Adipocyte (in vitro differentiated cells): ENCODE data around the gene GAB2.
A peak's percentile ranks its signal among the peaks of the same experiment; 100 is the strongest.
"Not testable (repeated sequence)": the region's sequence is repeated elsewhere in the genome, so short reads cannot be mapped to it uniquely, and the experiment has no call there.

Experiments
- DNase-seq: peaks from one replicate; pipeline ENCODE4 v3.0.0-alpha.2; 2015; ENCODE audit warnings: low read depth
- H3K27me3 ChIP-seq: replicated peaks from 2 replicates; pipeline ENCODE4 v1.7.0; 2013; ENCODE audit warnings: mild to moderate bottlenecking, low read length, moderate library complexity; ENCODE audit not compliant: control insufficient read depth, insufficient read depth
- H3K36me3 ChIP-seq: 2 replicates; pipeline ENCODE4 v1.7.0; 2013; ENCODE audit warnings: low read length, mild to moderate bottlenecking, moderate library complexity; ENCODE audit not compliant: control insufficient read depth, insufficient read depth, severe bottlenecking
- H3K4me1 ChIP-seq: 2 replicates; pipeline ENCODE4 v1.7.0; 2013; ENCODE audit warnings: mild to moderate bottlenecking, low read length, moderate library complexity; ENCODE audit not compliant: control insufficient read depth, insufficient read depth
- H3K4me3 ChIP-seq: 2 replicates; pipeline ENCODE4 v1.7.0; 2013; ENCODE audit warnings: mild to moderate bottlenecking, low read length, moderate library complexity
- H3K9ac ChIP-seq: 2 replicates; pipeline ENCODE4 v1.7.0; 2013; ENCODE audit warnings: mild to moderate bottlenecking, low read length, moderate library complexity
- H3K9me3 ChIP-seq: 2 replicates; pipeline ENCODE4 v1.7.0; 2013; ENCODE audit warnings: mild to moderate bottlenecking, low read length, moderate library complexity; ENCODE audit not compliant: control insufficient read depth

GAB2 gene

GRCh38 chr11:78417175-78417887, at the start of gene GAB2:
GAB2 (minus strand) TSS chr11:78417820; CDS start chr11:78417720, 100 bp downstream.
- H3K27me3 ChIP-seq: no peaks in the 10 kb centered on the region
- no peaks in the 10 kb centered on the region for H3K9me3 ChIP-seq
- peaks cover 37% of the 10 kb centered on the region for H3K4me1 ChIP-seq
- no peak for DNase-seq
- peak within 1 kb of the TSS; percentile 90 for H3K9ac ChIP-seq
- H3K36me3 ChIP-seq: no peaks in the 10 kb centered on the region
- H3K4me3 ChIP-seq: peak within 1 kb of the TSS; percentile 85

GRCh38 chr11:78467370-78467769, 49.8 kb upstream of the GAB2 start:
- no peak overlapping the region for H3K9ac ChIP-seq
- no peaks in the 10 kb centered on the region for H3K9me3 ChIP-seq
- no peak overlapping the region for H3K4me3 ChIP-seq
- H3K27me3 ChIP-seq: no peaks in the 10 kb centered on the region
- no peaks in the 10 kb centered on the region for H3K36me3 ChIP-seq
- no peaks in the 10 kb centered on the region for H3K4me1 ChIP-seq
- no peak for DNase-seq

- H3K9ac ChIP-seq: no peak overlapping the region
- H3K4me3 ChIP-seq: no peak overlapping the region
- no peak for DNase-seq
- peaks cover 4% of the 10 kb centered on the region for H3K36me3 ChIP-seq
- no peaks in the 10 kb centered on the region for H3K27me3 ChIP-seq
- peaks cover 5% of the 10 kb centered on the region for H3K4me1 ChIP-seq
- no peaks in the 10 kb centered on the region for H3K9me3 ChIP-seq
Observed at GRCh38 chr11:78465169-78465942, 47.7 kb upstream of the GAB2 start.

- not testable (repeated sequence) for H3K9me3 ChIP-seq, H3K36me3 ChIP-seq, H3K4me1 ChIP-seq, H3K27me3 ChIP-seq, DNase-seq, H3K4me3 ChIP-seq, H3K9ac ChIP-seq
Observed at GRCh38 chr11:78464787-78465168, 47.2 kb upstream of the GAB2 start.

GRCh38 chr11:78460471-78460870, 42.9 kb upstream of the GAB2 start:
- H3K4me1 ChIP-seq: peaks cover 5% of the 10 kb centered on the region
- H3K4me3 ChIP-seq: no peak overlapping the region
- DNase-seq: peak; percentile 14
- no peaks in the 10 kb centered on the region for H3K9me3 ChIP-seq
- no peak overlapping the region for H3K9ac ChIP-seq
- peaks cover 8% of the 10 kb centered on the region for H3K36me3 ChIP-seq
- H3K27me3 ChIP-seq: no peaks in the 10 kb centered on the region

GRCh38 chr11:78459738-78460137, 42.1 kb upstream of the GAB2 start:
- H3K27me3 ChIP-seq: no peaks in the 10 kb centered on the region
- H3K9me3 ChIP-seq: no peaks in the 10 kb centered on the region
- peaks cover 11% of the 10 kb centered on the region for H3K36me3 ChIP-seq
- peaks cover 5% of the 10 kb centered on the region for H3K4me1 ChIP-seq
- H3K4me3 ChIP-seq: no peak overlapping the region
- DNase-seq: no peak
- no peak overlapping the region for H3K9ac ChIP-seq

- Histone ChIP-seq H3K36me3 (peaks cover 11% of the 10 kb centered on the region), H3K4me3 (no peak overlapping the region), H3K9me3 (no peaks in the 10 kb centered on the region), H3K4me1 (peaks cover 5% of the 10 kb centered on the region), H3K27me3 (no peaks in the 10 kb centered on the region), H3K9ac (no peak overlapping the region)
- DNase-seq: no peak
Observed at GRCh38 chr11:78457448-78457847, 39.8 kb upstream of the GAB2 start.

GRCh38 chr11:78453140-78453935, 35.7 kb upstream of the GAB2 start:
- H3K4me3 ChIP-seq: no peak overlapping the region
- peak; percentile 37 for DNase-seq
- H3K27me3 ChIP-seq: no peaks in the 10 kb centered on the region
- no peak overlapping the region for H3K9ac ChIP-seq
- H3K9me3 ChIP-seq: no peaks in the 10 kb centered on the region
- peaks cover 4% of the 10 kb centered on the region for H3K4me1 ChIP-seq
- H3K36me3 ChIP-seq: peaks cover 5% of the 10 kb centered on the region

- H3K27me3 ChIP-seq: no peaks in the 10 kb centered on the region
- H3K36me3 ChIP-seq: peaks cover 5% of the 10 kb centered on the region
- H3K4me1 ChIP-seq: peaks cover 4% of the 10 kb centered on the region
- DNase-seq: no peak
- no peak overlapping the region for H3K4me3 ChIP-seq
- no peak overlapping the region for H3K9ac ChIP-seq
- H3K9me3 ChIP-seq: no peaks in the 10 kb centered on the region
Observed at GRCh38 chr11:78451371-78452150, 33.9 kb upstream of the GAB2 start.

GRCh38 chr11:78450866-78451265, 33.2 kb upstream of the GAB2 start:
- H3K4me1 ChIP-seq: peaks cover 4% of the 10 kb centered on the region
- H3K36me3 ChIP-seq: peaks cover 5% of the 10 kb centered on the region
- no peak overlapping the region for H3K9ac ChIP-seq
- H3K9me3 ChIP-seq: no peaks in the 10 kb centered on the region
- DNase-seq: no peak
- H3K27me3 ChIP-seq: no peaks in the 10 kb centered on the region
- no peak overlapping the region for H3K4me3 ChIP-seq
